HCT116 (cell line): ENCODE data around the gene DCTN2. TPM values are rescaled to one million over a fixed set of nuclear protein-coding genes. Genes with fewer than 3 reads are reported as not detected.

Experiments
- ATAC-seq: fragments of 200-7000 bp; cut with Tn5 transposase; 2 replicates; pipeline ENCODE4 v1.9.1; 2020; ENCODE audit warnings: mild to moderate bottlenecking, moderate library complexity
- BruUV-seq: library from RNA; stranded (reverse); fragments of 400-500 nt; replicated peaks from 2 replicates; lab custom pipeline; 2021; lab: Mats Ljungman, UMichigan
- CTCF ChIA-PET: fragments of 300-600 bp; sonication (Branson Sonifier 250); formaldehyde crosslinking; loops from one replicate; lab custom pipeline; 2021; ENCODE audit warnings: antibody characterized with exemption; lab: Charles Lee
- POLR2A ChIA-PET: fragments of 300-600, 350-600 bp; sonication (Branson Sonifier 250); formaldehyde crosslinking; loops from one replicate; lab custom pipeline; 2021; ENCODE audit warnings: antibody characterized with exemption; lab: Charles Lee
- RAD21 ChIA-PET, 2 experiments: fragments of 300-600 bp; sonication (Branson Sonifier 250); formaldehyde crosslinking; loops; one replicate each; lab custom pipeline; 2023; ENCODE audit warnings: low total read pairs in 2 of 2; ENCODE audit not compliant: uncharacterized antibody in 2 of 2, unreplicated experiment in 2 of 2, low non-redundant PET in 1 of 2; lab: Charles Lee
- DNase-seq: peaks from one replicate; pipeline ENCODE4 v3.0.0-alpha.2; 2010; ENCODE audit warnings: low read depth, low spot score
- H2AFZ ChIP-seq: fragments of 200-600 bp; shearing (Covaris generic), sonication (generic); 2 replicates; pipeline ENCODE4 v1.6.1; 2017; ENCODE audit warnings: low read depth, mixed run types, mixed read lengths, antibody characterized with exemption, low read length; ENCODE audit not compliant: poor library complexity, severe bottlenecking
- H3K27ac ChIP-seq: 2 replicates; pipeline ENCODE4 v1.5.1; 2012; ENCODE audit warnings: low read depth, low read length
- H3K27me3 ChIP-seq: fragments of 200-600 bp; sonication (generic); 2 replicates; pipeline ENCODE4 v1.6.1; 2016; ENCODE audit warnings: mixed run types, low read length, mixed read lengths; ENCODE audit not compliant: insufficient read depth
- H3K36me3 ChIP-seq, 2 experiments: fragments of 200-500 bp in 1 of 2; fragments of 200-600 bp in 1 of 2; sonication (Bioruptor generic) in 1 of 2; sonication (generic) in 1 of 2; 2 replicates each; pipeline versions ENCODE4 v1.5.1 to v1.6.1; 2014 to 2016; ENCODE audit warnings: low read length in 2 of 2, inconsistent platforms in 1 of 2, mixed read lengths in 1 of 2, mixed run types in 1 of 2; ENCODE audit not compliant: insufficient read depth in 2 of 2, control insufficient read depth in 1 of 2
- H3K4me1 ChIP-seq, 2 experiments: fragments of 200-600 bp in 1 of 2; sonication (generic) in 1 of 2; 2 replicates each; pipeline versions ENCODE4 v1.5.1 to v1.6.1; 2012 to 2017; ENCODE audit warnings: low read length in 2 of 2, inconsistent platforms in 1 of 2, mild to moderate bottlenecking in 1 of 2, mixed read lengths in 1 of 2, mixed run types in 1 of 2, moderate library complexity in 1 of 2; ENCODE audit not compliant: insufficient read depth in 2 of 2, control insufficient read depth in 1 of 2
- H3K4me2 ChIP-seq: fragments of 200-600 bp; sonication (generic); 2 replicates; pipeline ENCODE4 v1.6.1; 2017; ENCODE audit warnings: mixed run types, low read length, mixed read lengths
- H3K4me3 ChIP-seq, 2 experiments: fragments of 200-600 bp in 1 of 2; sonication (generic) in 1 of 2; replicated peaks in 1 of 2; 2 replicates each; pipeline ENCODE4 v1.5.1; 2011 to 2016; ENCODE audit warnings: low read length in 2 of 2, control low read depth in 1 of 2, low read depth in 1 of 2, mild to moderate bottlenecking in 1 of 2, mixed read lengths in 1 of 2, mixed run types in 1 of 2
- H3K79me2 ChIP-seq: fragments of 200-600 bp; sonication (generic); 2 replicates; pipeline ENCODE4 v1.6.1; 2017; ENCODE audit warnings: mild to moderate bottlenecking, mixed run types, low read length, moderate library complexity, mixed read lengths; ENCODE audit not compliant: insufficient read depth
- H3K9ac ChIP-seq: fragments of 200-600 bp; sonication (generic); 2 replicates; pipeline ENCODE4 v1.6.1; 2016; ENCODE audit warnings: low read length, mixed read lengths
- H3K9me2 ChIP-seq: fragments of 200-600 bp; sonication (generic), shearing (Covaris generic); 2 replicates; pipeline ENCODE4 v1.6.1; 2017; ENCODE audit warnings: mixed run types, mild to moderate bottlenecking, moderate library complexity; ENCODE audit not compliant: insufficient read depth
- H3K9me3 ChIP-seq, 2 experiments: fragments of 200-500 bp in 1 of 2; fragments of 200-600 bp in 1 of 2; sonication (Bioruptor generic) in 1 of 2; sonication (generic) in 1 of 2; 2 replicates each; pipeline ENCODE4 v1.6.1; 2014 to 2017; ENCODE audit warnings: low read length in 2 of 2, mixed read lengths in 2 of 2, inconsistent platforms in 1 of 2, low read depth in 1 of 2, mild to moderate bottlenecking in 1 of 2, mixed run types in 1 of 2, moderate library complexity in 1 of 2; ENCODE audit not compliant: control insufficient read depth in 1 of 2, insufficient read depth in 1 of 2
- H4K20me1 ChIP-seq: fragments of 200-600 bp; sonication (generic), shearing (Covaris generic); 2 replicates; pipeline ENCODE4 v1.6.1; 2017; ENCODE audit warnings: mixed run types, mild to moderate bottlenecking, moderate library complexity; ENCODE audit not compliant: insufficient read depth
- ATF3 ChIP-seq: IDR thresholded peaks from 2 replicates; pipeline ENCODE4 v1.6.1; 2012
- CBX3 ChIP-seq: IDR thresholded peaks from 2 replicates; pipeline ENCODE4 v1.6.1; 2012; ENCODE audit warnings: low read depth
- CEBPB ChIP-seq: IDR thresholded peaks from 2 replicates; pipeline ENCODE4 v1.6.1; 2012; ENCODE audit warnings: low read depth
- ELF1 ChIP-seq: IDR thresholded peaks from 2 replicates; pipeline ENCODE4 v1.6.1; 2012; ENCODE audit warnings: low read depth, borderline replicate concordance
- EZH2 ChIP-seq: fragments of 200-600 bp; sonication (generic); IDR thresholded peaks from 2 replicates; pipeline ENCODE4 v1.6.1; 2017; ENCODE audit warnings: antibody characterized with exemption, mixed run types
- EZH2phosphoT487 ChIP-seq: fragments of 200-600 bp; IDR thresholded peaks from 2 replicates; pipeline ENCODE4 v1.6.1; 2018; ENCODE audit warnings: antibody characterized with exemption, borderline replicate concordance
- MAX ChIP-seq: IDR thresholded peaks from 2 replicates; pipeline ENCODE4 v1.6.1; 2012
- POLR2A ChIP-seq: IDR thresholded peaks from 2 replicates; pipeline ENCODE4 v1.7.0; 2011; ENCODE audit warnings: borderline replicate concordance; ENCODE audit not compliant: insufficient read depth, insufficient read length; ENCODE audit errors: extremely low read depth
- RAD21 ChIP-seq: IDR thresholded peaks from 2 replicates; pipeline ENCODE4 v1.6.1; 2012; ENCODE audit warnings: low read depth, mild to moderate bottlenecking
- SIN3A ChIP-seq: IDR thresholded peaks from 2 replicates; pipeline ENCODE4 v1.6.1; 2012; ENCODE audit warnings: low read depth
- SP1 ChIP-seq: IDR thresholded peaks from 2 replicates; pipeline ENCODE4 v1.6.1; 2012; ENCODE audit warnings: low read depth
- SRF ChIP-seq: IDR thresholded peaks from 2 replicates; pipeline ENCODE4 v1.6.1; 2012; ENCODE audit warnings: low read depth
- TCF7L2 ChIP-seq: IDR thresholded peaks from 2 replicates; pipeline ENCODE4 v1.7.0; 2011; ENCODE audit warnings: borderline replicate concordance, inconsistent platforms; ENCODE audit not compliant: insufficient read depth, insufficient read length; ENCODE audit errors: extremely low read depth
- YY1 ChIP-seq: IDR thresholded peaks from 2 replicates; pipeline ENCODE4 v1.6.1; 2011; ENCODE audit warnings: low read length, low read depth, moderate library complexity, mild to moderate bottlenecking; ENCODE audit not compliant: insufficient replicate concordance; ENCODE audit errors: extremely low read depth
- ZFX ChIP-seq: fragments of 450-650 bp; IDR thresholded peaks from 2 replicates; pipeline ENCODE4 v1.6.1; 2017
- ZNF274 ChIP-seq: fragments of 200-500 bp; sonication (Bioruptor generic); IDR thresholded peaks from 2 replicates; pipeline ENCODE4 v1.6.1; 2014; ENCODE audit warnings: mild to moderate bottlenecking, low read depth, low read length, inconsistent platforms
- intact Hi-C: fragments of 100-400 bp; cut with micrococcal nuclease; formaldehyde crosslinking; loops from 2 replicates; pipeline ENCODE4 v1.10.0; 2022
- total RNA-seq: library from RNA; stranded (reverse); gene quantifications from one replicate; pipeline ENCODE4 v1.2.1, GENCODE V29; 2021; ENCODE audit not compliant: unreplicated experiment

DCTN2 gene
- total RNA-seq, 1 experiment from 2014 or later = 95.9 TPM

GRCh38 chr12:57593187-57593586 lies 46.2 kb upstream of the DCTN2 start:
- Histone ChIP-seq H2AFZ (no peak overlapping the region), H3K79me2 (peaks cover 14% of the 10 kb centered on the region), H3K4me2 (no peak overlapping the region), H3K4me1 (peaks cover 6 to 18% of the 10 kb centered on the region in 2 experiments; a peak in 3 of 4 replicates), H3K9ac (no peak overlapping the region), H3K9me3 (no peaks in the 10 kb centered on the region), H3K36me3 (peaks cover 3 to 23% of the 10 kb centered on the region in 2 experiments; a peak in 2 of 4 replicates), H3K9me2 (no peaks in the 10 kb centered on the region), H3K27me3 (no peaks in the 10 kb centered on the region), H4K20me1 (no peaks in the 10 kb centered on the region), H3K27ac (no peak overlapping the region), H3K4me3 (no peak overlapping the region)
- RAD21 ChIA-PET = no interaction called here
- POLR2A ChIA-PET = no interaction called here
- CTCF ChIA-PET = interaction anchor here (3.4 kb wide), 1 partner anchor 10 kb away, joined by 18 read pairs; no protein-coding TSS in a partner anchor
- no TSS peak for BruUV-seq
- no peak for ATAC-seq
- intact Hi-C loops = no loop called here
- DNase-seq = no peak
- no peak for TF ChIP-seq ZNF274
- no peak for TF ChIP-seq ATF3
- TF ChIP-seq EZH2phosphoT487 = no peak
- no peak for TF ChIP-seq SP1
- no peak for TF ChIP-seq SIN3A
- TF ChIP-seq ZFX = no peak
- no peak for TF ChIP-seq EZH2
- TF ChIP-seq POLR2A = no peak
- TF ChIP-seq SRF = no peak
- TF ChIP-seq RAD21 = no peak
- no peak for TF ChIP-seq YY1
- TF ChIP-seq TCF7L2 = no peak
- no peak for TF ChIP-seq CEBPB
- no peak for TF ChIP-seq MAX
- TF ChIP-seq CBX3 = no peak
- TF ChIP-seq ELF1 = no peak
